Endodermal cell (in vitro differentiated cells): ENCODE results near the gene MED13L. TPM values are rescaled to one million over a fixed set of nuclear protein-coding genes. Genes with fewer than 3 reads are reported as not detected.

Experiments used
- DNase-seq: peaks from one replicate; pipeline ENCODE4 v3.0.0-alpha.2; 2017
- H3K27ac ChIP-seq: 2 replicates; pipeline ENCODE4 v1.5.1; 2013; ENCODE audit warnings: mild to moderate bottlenecking, low read depth, low read length, moderate library complexity
- H3K27me3 ChIP-seq: 2 replicates; pipeline ENCODE4 v1.6.1; 2013; ENCODE audit warnings: mild to moderate bottlenecking, low read length, moderate library complexity; ENCODE audit not compliant: insufficient read depth, control insufficient read depth, poor library complexity, severe bottlenecking
- H3K36me3 ChIP-seq: 2 replicates; pipeline ENCODE4 v1.7.0; 2013; ENCODE audit warnings: mild to moderate bottlenecking, low read length, moderate library complexity; ENCODE audit not compliant: control insufficient read depth, insufficient read depth
- H3K4me1 ChIP-seq: one replicate; pipeline ENCODE4 v1.7.0; 2013; ENCODE audit warnings: low read length; ENCODE audit not compliant: control insufficient read depth, insufficient read depth
- H3K4me3 ChIP-seq: 2 replicates; pipeline ENCODE4 v1.5.1; 2013; ENCODE audit warnings: mild to moderate bottlenecking, low read length, moderate library complexity
- H3K9ac ChIP-seq: 2 replicates; pipeline ENCODE4 v1.6.1; 2013; ENCODE audit warnings: mild to moderate bottlenecking, low read length, moderate library complexity; ENCODE audit not compliant: poor library complexity, severe bottlenecking; ENCODE audit errors: extremely low read depth
- H3K9me3 ChIP-seq: 2 replicates; pipeline ENCODE4 v1.6.1; 2013; ENCODE audit warnings: mild to moderate bottlenecking, low read length, moderate library complexity; ENCODE audit not compliant: control insufficient read depth
- H3K27ac Mint-ChIP-seq: 2 replicates; pipeline ENCODE4 v1.8.0; 2020; ENCODE audit warnings: mixed read lengths
- H3K27me3 Mint-ChIP-seq: 2 replicates; pipeline ENCODE4 v1.8.0; 2021; ENCODE audit warnings: mild to moderate bottlenecking, mixed read lengths; ENCODE audit not compliant: insufficient read depth
- H3K36me3 Mint-ChIP-seq: 2 replicates; pipeline ENCODE4 v1.8.0; 2020; ENCODE audit warnings: low read depth, mixed read lengths
- H3K4me1 Mint-ChIP-seq: 2 replicates; pipeline ENCODE4 v1.8.0; 2020; ENCODE audit warnings: mixed read lengths
- H3K4me3 Mint-ChIP-seq: 2 replicates; pipeline ENCODE4 v1.8.0; 2020; ENCODE audit warnings: mild to moderate bottlenecking, moderate library complexity, mixed read lengths
- H3K9me3 Mint-ChIP-seq: 2 replicates; pipeline ENCODE4 v1.8.0; 2020; ENCODE audit warnings: mild to moderate bottlenecking, mixed read lengths
- WGBS, 2 experiments: methylation state at CpG; one replicate each; pipeline versions ENCODE4 v1.1.5 to v1.1.7; 2013; ENCODE audit warnings: missing lambda C conversion rate in 2 of 2, mixed read lengths in 1 of 2; ENCODE audit not compliant: insufficient coverage in 1 of 2, insufficient read length in 1 of 2; 5-methylcytosine and 5-hydroxymethylcytosine counted together
- total RNA-seq, 2 donors: library from RNA; stranded (reverse); fragmentation: NEBNext Ultra II Directional in 1 of 2; extraction: Animal tissue kit (Norgen Biotek cat#: 25700) in 1 of 2; gene quantifications; 2 replicates in 1 of 2; 3 replicates in 1 of 2; pipeline ENCODE4 v1.2.1, GENCODE V29; 2021
- TF ChIP-seq, protein P1 (sequence below): fragments of 200-600 bp; sonication (generic); conservative IDR thresholded peaks from 2 replicates; pipeline ENCODE4 v1.5.0; 2021; ENCODE audit warnings: antibody characterized with exemption, mild to moderate bottlenecking

MED13L gene
- total RNA-seq, 2 donors from 2014 or later = 101 to 111 TPM

DNA sequence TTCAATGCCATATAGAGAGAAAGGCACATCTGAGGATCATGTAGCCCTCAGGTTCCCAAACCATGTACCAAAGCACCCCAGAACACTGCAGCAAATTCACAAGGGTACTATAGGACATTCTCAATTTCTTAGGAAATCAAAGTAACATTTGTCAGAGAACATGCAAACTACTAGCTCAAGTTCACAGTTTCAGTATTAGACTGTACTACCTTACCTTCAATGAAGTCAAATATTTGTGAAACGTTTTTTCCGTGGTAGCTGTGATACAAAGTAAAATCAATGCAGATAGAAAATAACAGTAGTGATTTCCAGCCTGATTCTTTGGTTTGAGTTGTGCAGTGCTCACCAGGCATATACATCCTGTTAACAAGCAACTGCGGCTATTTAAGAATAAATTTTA is 197.1 kb downstream of the MED13L start:
- peaks cover 2% of the 10 kb centered on the region for H3K36me3 Mint-ChIP-seq
- no peaks in the 10 kb centered on the region for H3K27me3 Mint-ChIP-seq
- no peak overlapping the region for H3K27ac Mint-ChIP-seq
- H3K4me1 ChIP-seq = no peaks in the 10 kb centered on the region
- H3K4me3 ChIP-seq = no peak overlapping the region
- H3K36me3 ChIP-seq = peaks cover 5% of the 10 kb centered on the region
- 97 to 100% methylated on average over 2 to 3 of the region's 3 CpGs for WGBS, 2 experiments
- H3K9me3 ChIP-seq = no peaks in the 10 kb centered on the region
- TF ChIP-seq, protein P1, sequence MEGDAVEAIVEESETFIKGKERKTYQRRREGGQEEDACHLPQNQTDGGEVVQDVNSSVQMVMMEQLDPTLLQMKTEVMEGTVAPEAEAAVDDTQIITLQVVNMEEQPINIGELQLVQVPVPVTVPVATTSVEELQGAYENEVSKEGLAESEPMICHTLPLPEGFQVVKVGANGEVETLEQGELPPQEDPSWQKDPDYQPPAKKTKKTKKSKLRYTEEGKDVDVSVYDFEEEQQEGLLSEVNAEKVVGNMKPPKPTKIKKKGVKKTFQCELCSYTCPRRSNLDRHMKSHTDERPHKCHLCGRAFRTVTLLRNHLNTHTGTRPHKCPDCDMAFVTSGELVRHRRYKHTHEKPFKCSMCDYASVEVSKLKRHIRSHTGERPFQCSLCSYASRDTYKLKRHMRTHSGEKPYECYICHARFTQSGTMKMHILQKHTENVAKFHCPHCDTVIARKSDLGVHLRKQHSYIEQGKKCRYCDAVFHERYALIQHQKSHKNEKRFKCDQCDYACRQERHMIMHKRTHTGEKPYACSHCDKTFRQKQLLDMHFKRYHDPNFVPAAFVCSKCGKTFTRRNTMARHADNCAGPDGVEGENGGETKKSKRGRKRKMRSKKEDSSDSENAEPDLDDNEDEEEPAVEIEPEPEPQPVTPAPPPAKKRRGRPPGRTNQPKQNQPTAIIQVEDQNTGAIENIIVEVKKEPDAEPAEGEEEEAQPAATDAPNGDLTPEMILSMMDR = no peak
- H3K4me3 Mint-ChIP-seq = no peak overlapping the region
- no peaks in the 10 kb centered on the region for H3K9me3 Mint-ChIP-seq
- no peak for DNase-seq
- no peak overlapping the region for H3K27ac ChIP-seq
- H3K9ac ChIP-seq = no peak overlapping the region
- peaks cover 10% of the 10 kb centered on the region for H3K4me1 Mint-ChIP-seq
- no peaks in the 10 kb centered on the region for H3K27me3 ChIP-seq

DNA sequence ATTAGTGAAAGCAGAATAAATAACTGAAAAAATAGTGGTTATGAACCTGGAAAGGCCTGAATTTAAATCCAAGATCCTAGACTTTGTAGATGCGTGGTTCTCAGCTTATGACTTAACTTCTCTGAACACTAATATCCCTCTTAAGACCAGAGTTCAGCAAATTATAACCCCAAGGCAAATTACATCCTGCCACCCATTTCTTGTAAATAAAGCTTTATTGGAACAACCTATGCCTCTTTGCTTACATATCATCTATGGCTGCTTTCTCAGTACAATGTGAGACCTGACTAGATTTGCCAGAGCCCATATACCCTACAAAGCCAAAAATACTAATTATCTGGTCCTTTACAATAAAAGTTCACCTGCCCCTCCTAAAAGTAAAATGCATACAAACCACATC is 199.1 kb downstream of the MED13L start:
- TF ChIP-seq, protein P1 = no peak
- no peaks in the 10 kb centered on the region for H3K9me3 ChIP-seq
- no peak for DNase-seq
- H3K36me3 ChIP-seq = peaks cover 9% of the 10 kb centered on the region
- WGBS, 2 experiments = 100% methylated on average over 1 of the region's 1 CpG
- Mint-ChIP-seq H3K9me3 (no peaks in the 10 kb centered on the region), H3K36me3 (no peaks in the 10 kb centered on the region), H3K27ac (no peak overlapping the region), H3K27me3 (no peaks in the 10 kb centered on the region), H3K4me1 (peaks cover 10% of the 10 kb centered on the region), H3K4me3 (no peak overlapping the region)
- no peak overlapping the region for H3K4me3 ChIP-seq
- H3K9ac ChIP-seq = no peak overlapping the region
- no peak overlapping the region for H3K27ac ChIP-seq
- H3K27me3 ChIP-seq = no peaks in the 10 kb centered on the region
- H3K4me1 ChIP-seq = no peaks in the 10 kb centered on the region

DNA sequence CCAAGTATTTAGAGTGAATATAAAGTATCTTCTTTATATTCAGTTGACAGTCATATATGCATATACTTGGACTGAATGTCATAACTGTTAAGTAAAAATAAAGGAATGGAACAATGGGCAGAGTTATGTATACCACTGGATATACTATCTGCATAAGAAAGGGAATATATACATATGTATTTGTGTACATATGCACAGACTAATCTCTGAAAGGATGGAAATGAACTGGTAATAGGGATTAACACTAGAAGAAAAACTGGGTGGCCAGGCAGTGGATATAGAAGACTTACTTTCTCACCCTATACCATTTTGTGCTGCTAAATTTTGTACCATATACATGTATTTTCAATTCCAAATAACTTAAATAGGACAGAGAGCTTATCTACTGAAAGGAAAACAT is 200.1 kb downstream of the MED13L start:
- TF ChIP-seq, protein P1 = no peak
- Histone ChIP-seq H3K27me3 (no peaks in the 10 kb centered on the region), H3K36me3 (peaks cover 9% of the 10 kb centered on the region), H3K27ac (no peak overlapping the region), H3K4me3 (no peak overlapping the region), H3K4me1 (no peaks in the 10 kb centered on the region), H3K9ac (no peak overlapping the region), H3K9me3 (no peaks in the 10 kb centered on the region)
- no peaks in the 10 kb centered on the region for H3K9me3 Mint-ChIP-seq
- no peak overlapping the region for H3K4me3 Mint-ChIP-seq
- H3K4me1 Mint-ChIP-seq = peaks cover 10% of the 10 kb centered on the region
- no peaks in the 10 kb centered on the region for H3K36me3 Mint-ChIP-seq
- no peak for DNase-seq
- no peak overlapping the region for H3K27ac Mint-ChIP-seq
- no peaks in the 10 kb centered on the region for H3K27me3 Mint-ChIP-seq
